HUES64 (cell line): ENCODE measurements around the gene WDR36.

Experiments used
- H3K27ac ChIP-seq: 2 replicates; pipeline ENCODE4 v1.7.0; 2013; ENCODE audit warnings: low read depth, low read length, inconsistent platforms
- H3K27me3 ChIP-seq: 2 replicates; pipeline ENCODE4 v1.6.1; 2013; ENCODE audit warnings: mild to moderate bottlenecking, low read length; ENCODE audit not compliant: insufficient read depth
- H3K36me3 ChIP-seq: 2 replicates; pipeline ENCODE4 v1.6.1; 2013; ENCODE audit warnings: mild to moderate bottlenecking, low read length; ENCODE audit not compliant: insufficient read depth
- H3K4me1 ChIP-seq: 2 replicates; pipeline ENCODE4 v1.6.1; 2013; ENCODE audit warnings: mild to moderate bottlenecking, low read length, moderate library complexity; ENCODE audit not compliant: insufficient read depth
- H3K4me3 ChIP-seq: 2 replicates; pipeline ENCODE4 v1.5.1; 2013; ENCODE audit warnings: mild to moderate bottlenecking, low read length, moderate library complexity
- H3K9ac ChIP-seq: 2 replicates; pipeline ENCODE4 v1.6.1; 2013; ENCODE audit warnings: mild to moderate bottlenecking, low read depth, low read length
- H3K9me3 ChIP-seq: 2 replicates; pipeline ENCODE4 v1.6.1; 2013; ENCODE audit warnings: low read depth, low read length; ENCODE audit not compliant: insufficient read depth
- WGBS: fragments of 150-250, 120-280 bp; methylation state at CpG from one replicate; pipeline ENCODE4 v1.1.7; 2013; ENCODE audit warnings: missing lambda C conversion rate; 5-methylcytosine and 5-hydroxymethylcytosine counted together

WDR36 gene

GRCh38 chr5:111126896-111127295 is 34.7 kb downstream of the WDR36 start:
- Histone ChIP-seq H3K27me3 (no peaks in the 10 kb centered on the region), H3K9me3 (no peaks in the 10 kb centered on the region), H3K36me3 (peaks cover 67% of the 10 kb centered on the region), H3K27ac (peak overlapping the region; percentile 52), H3K4me1 (peaks cover 61% of the 10 kb centered on the region), H3K4me3 (no peak overlapping the region; the same call in 1 of the 2 replicates), H3K9ac (peak overlapping the region; percentile 59; the same call in 1 of the 2 replicates)
- WGBS, result 89% methylated on average over 3 of the region's 3 CpGs

- Histone ChIP-seq H3K27me3 (no peaks in the 10 kb centered on the region), H3K9me3 (no peaks in the 10 kb centered on the region), H3K9ac (peak overlapping the region; percentile 59; the same call in 1 of the 2 replicates), H3K4me3 (peak overlapping the region; percentile 22; the same call in 1 of the 2 replicates), H3K36me3 (peaks cover 60% of the 10 kb centered on the region), H3K27ac (peak overlapping the region; percentile 52), H3K4me1 (peaks cover 68% of the 10 kb centered on the region)
- WGBS, result 52% methylated on average over 2 of the region's 3 CpGs
Observed at GRCh38 chr5:111127453-111128195, 35.5 kb downstream of the WDR36 start.

GRCh38 chr5:111129938-111130337 is 37.8 kb downstream of the WDR36 start:
- Histone ChIP-seq H3K9ac (no peak overlapping the region), H3K9me3 (no peaks in the 10 kb centered on the region), H3K27ac (peak overlapping the region; percentile 6), H3K4me3 (no peak overlapping the region), H3K27me3 (no peaks in the 10 kb centered on the region), H3K4me1 (peaks cover 71% of the 10 kb centered on the region), H3K36me3 (peaks cover 37% of the 10 kb centered on the region)
- WGBS, result 32% methylated on average over 3 of the region's 3 CpGs

- 85% methylated on average over 2 of the region's 2 CpGs for WGBS
- H3K4me1 ChIP-seq, result peaks cover 72% of the 10 kb centered on the region
Observed at GRCh38 chr5:111131356-111131755, 39.2 kb downstream of the WDR36 start.

GRCh38 chr5:111132076-111132475 is 39.9 kb downstream of the WDR36 start:
- H3K4me1 ChIP-seq, result peaks cover 66% of the 10 kb centered on the region

More at GRCh38 chr5:111131356-111131755, 39.2 kb downstream of the WDR36 start:
- Histone ChIP-seq H3K9ac (peak overlapping the region; percentile 42; the same call in 1 of the 2 replicates), H3K27ac (peak overlapping the region; percentile 67), H3K4me3 (no peak overlapping the region), H3K9me3 (no peaks in the 10 kb centered on the region), H3K36me3 (peaks cover 23% of the 10 kb centered on the region), H3K27me3 (no peaks in the 10 kb centered on the region)

GRCh38 chr5:111132731-111133435 is 40.7 kb downstream of the WDR36 start:
- 90% methylated on average over 1 of the region's 1 CpG for WGBS
- Histone ChIP-seq H3K36me3 (peaks cover 8% of the 10 kb centered on the region; the same call in 1 of the 2 replicates), H3K4me3 (no peak overlapping the region), H3K27ac (no peak overlapping the region), H3K27me3 (no peaks in the 10 kb centered on the region), H3K4me1 (peaks cover 58% of the 10 kb centered on the region), H3K9ac (no peak overlapping the region), H3K9me3 (no peaks in the 10 kb centered on the region)

More at GRCh38 chr5:111132076-111132475, 39.9 kb downstream of the WDR36 start:
- no peaks in the 10 kb centered on the region for H3K27me3 ChIP-seq
- no CpG with 5 or more reads among the region's 1 CpG for WGBS
- peak overlapping the region; percentile 37; the same call in 1 of the 2 replicates for H3K9ac ChIP-seq
- peaks cover 15% of the 10 kb centered on the region for H3K36me3 ChIP-seq
- H3K9me3 ChIP-seq, result no peaks in the 10 kb centered on the region
- peak overlapping the region; percentile 67; the same call in 1 of the 2 replicates for H3K27ac ChIP-seq
- H3K4me3 ChIP-seq, result no peak overlapping the region

- Histone ChIP-seq H3K4me3 (no peak overlapping the region), H3K4me1 (peaks cover 53% of the 10 kb centered on the region), H3K9ac (no peak overlapping the region), H3K36me3 (0 out of 2 replicates have a peak, but pooled peaks cover 3% of the 10 kb centered on the region), H3K27me3 (no peaks in the 10 kb centered on the region), H3K9me3 (no peaks in the 10 kb centered on the region), H3K27ac (no peak overlapping the region)
- 85% methylated on average over 1 of the region's 1 CpG for WGBS
Observed at GRCh38 chr5:111133436-111133751, 41.2 kb downstream of the WDR36 start.

GRCh38 chr5:111134087-111134486 is 41.9 kb downstream of the WDR36 start:
- H3K27ac ChIP-seq, result no peak overlapping the region
- no peaks in the 10 kb centered on the region for H3K27me3 ChIP-seq
- 90% methylated on average over 2 of the region's 4 CpGs for whole genome bisulfite sequencing
- H3K4me1 ChIP-seq, result peaks cover 46% of the 10 kb centered on the region
- no peaks in the 10 kb centered on the region for H3K9me3 ChIP-seq
- no peaks in the 10 kb centered on the region for H3K36me3 ChIP-seq
- H3K9ac ChIP-seq, result no peak overlapping the region
- H3K4me3 ChIP-seq, result no peak overlapping the region

- H3K27ac ChIP-seq, result no peak overlapping the region
- H3K4me1 ChIP-seq, result peaks cover 38% of the 10 kb centered on the region
- no peaks in the 10 kb centered on the region for H3K9me3 ChIP-seq
- no peak overlapping the region for H3K9ac ChIP-seq
- no peak overlapping the region for H3K4me3 ChIP-seq
- H3K27me3 ChIP-seq, result no peaks in the 10 kb centered on the region
- H3K36me3 ChIP-seq, result no peaks in the 10 kb centered on the region
- WGBS, result 75% methylated on average over 2 of the region's 2 CpGs
Observed at GRCh38 chr5:111134864-111135263, 42.7 kb downstream of the WDR36 start.

- no peak overlapping the region for H3K4me3 ChIP-seq
- H3K4me1 ChIP-seq, result peaks cover 33% of the 10 kb centered on the region
- H3K9ac ChIP-seq, result no peak overlapping the region
- H3K27ac ChIP-seq, result no peak overlapping the region
- H3K27me3 ChIP-seq, result no peaks in the 10 kb centered on the region
- H3K9me3 ChIP-seq, result no peaks in the 10 kb centered on the region
- no peaks in the 10 kb centered on the region for H3K36me3 ChIP-seq
- 69% methylated on average over 1 of the region's 1 CpG for WGBS
Observed at GRCh38 chr5:111135363-111135762, 43.2 kb downstream of the WDR36 start.

GRCh38 chr5:111135946-111136345 is 43.8 kb downstream of the WDR36 start:
- H3K36me3 ChIP-seq, result no peaks in the 10 kb centered on the region
- 95% methylated on average over 5 of the region's 5 CpGs for WGBS
- no peaks in the 10 kb centered on the region for H3K27me3 ChIP-seq
- no peak overlapping the region for H3K4me3 ChIP-seq
- peaks cover 27% of the 10 kb centered on the region for H3K4me1 ChIP-seq
- no peak overlapping the region for H3K9ac ChIP-seq
- H3K9me3 ChIP-seq, result no peaks in the 10 kb centered on the region
- no peak overlapping the region for H3K27ac ChIP-seq
